IgD-negative memory B cell (primary cell): ENCODE measurements around the gene THNSL1. TPM values are rescaled to one million over a fixed set of nuclear protein-coding genes. Genes with fewer than 3 reads are reported as not detected.

Source experiments
- polyA plus RNA-seq: library from polyadenylated mRNA; unstranded; fragments of 300-500 nt; fragmentation: Illumina TruSeq; gene quantifications from one replicate; pipeline ENCODE4 v1.2.3, GENCODE V29; 2021

The THNSL1 gene
- polyA plus RNA-seq, 1 donor from 2014 or later = 5.0 TPM

Other genes with a start within 250 kb of the THNSL1 start
- gene PRTFDC1, start 64.0 kb upstream of the THNSL1 start, polyA plus RNA-seq = not detected
- 2.7 TPM for gene ENKUR, start 454 bp upstream of the THNSL1 start, polyA plus RNA-seq
- gene GPR158, start 158.4 kb downstream of the THNSL1 start, polyA plus RNA-seq = not detected